HAP-1 (cell line): ENCODE results near the gene STARD3.
A peak's percentile ranks its signal among the peaks of the same experiment; 100 is the strongest.

ENCODE experiments used
- DNase-seq, 2 experiments: peaks; one replicate each; pipeline ENCODE4 v3.0.0-alpha.2; 2016 to 2020; ENCODE audit warnings: low spot score in 2 of 2
- H3K27me3 ChIP-seq: fragments of 250-450 bp; sonication (Bioruptor Pico); 2 replicates; pipeline ENCODE4 v1.5.1; 2020; ENCODE audit warnings: low read depth, mild to moderate bottlenecking, moderate library complexity
- H3K36me3 ChIP-seq: fragments of 250-450 bp; sonication (Bioruptor Pico); replicated peaks from 2 replicates; pipeline ENCODE4 v1.5.1; 2020; ENCODE audit warnings: mild to moderate bottlenecking
- H3K4me1 ChIP-seq: fragments of 250-450 bp; sonication (Bioruptor Pico); 2 replicates; pipeline ENCODE4 v1.5.1; 2020; ENCODE audit warnings: mild to moderate bottlenecking
- H3K4me3 ChIP-seq: fragments of 250-450 bp; sonication (Bioruptor Pico); 2 replicates; pipeline ENCODE4 v1.5.1; 2020; ENCODE audit warnings: mild to moderate bottlenecking, moderate library complexity
- H3K9me3 ChIP-seq: fragments of 250-450 bp; sonication (Bioruptor Pico); 2 replicates; pipeline ENCODE4 v1.5.1; 2020; ENCODE audit warnings: mild to moderate bottlenecking, moderate library complexity
- in situ Hi-C: fragments of 300-500 bp; cut with MboI; formaldehyde crosslinking; loops from 3 replicates; pipeline ENCODE4 v1.14.3; 2020; ENCODE audit warnings: low sequenced_read_pairs, inconsistent platforms, mixed read lengths

Gene STARD3

GRCh38 chr17:39677542-39678339, 40.8 kb downstream of the STARD3 start:
- Histone ChIP-seq H3K4me1 (no peaks in the 10 kb centered on the region), H3K4me3 (no peak overlapping the region), H3K9me3 (no peaks in the 10 kb centered on the region), H3K27me3 (no peaks in the 10 kb centered on the region), H3K36me3 (no peaks in the 10 kb centered on the region)
- in situ Hi-C loops = no loop called here
- no peak for DNase-seq

- H3K9me3 ChIP-seq = no peaks in the 10 kb centered on the region
- in situ Hi-C loops = no loop called here
- DNase-seq = no peak
These were observed 41.6 kb downstream of the STARD3 start for GRCh38 chr17:39678340-39679116.

GRCh38 chr17:39679521-39680192, 42.7 kb downstream of the STARD3 start:
- no peak for DNase-seq
- no peaks in the 10 kb centered on the region for H3K4me1 ChIP-seq
- no peak overlapping the region for H3K4me3 ChIP-seq
- no peaks in the 10 kb centered on the region for H3K36me3 ChIP-seq
- in situ Hi-C loops = no loop called here
- H3K27me3 ChIP-seq = no peaks in the 10 kb centered on the region
- H3K9me3 ChIP-seq = no peaks in the 10 kb centered on the region

More at GRCh38 chr17:39678340-39679116, 41.6 kb downstream of the STARD3 start:
- Histone ChIP-seq H3K4me1 (no peaks in the 10 kb centered on the region), H3K4me3 (no peak overlapping the region), H3K27me3 (no peaks in the 10 kb centered on the region), H3K36me3 (no peaks in the 10 kb centered on the region)

- DNase-seq = no peak
- in situ Hi-C loops = no loop called here
- no peaks in the 10 kb centered on the region for H3K36me3 ChIP-seq
These were observed 46.5 kb downstream of the STARD3 start for GRCh38 chr17:39683295-39683939.

GRCh38 chr17:39684369-39685192, 47.6 kb downstream of the STARD3 start:
- no peak for DNase-seq
- Histone ChIP-seq H3K9me3 (no peaks in the 10 kb centered on the region), H3K4me3 (no peak overlapping the region), H3K27me3 (no peaks in the 10 kb centered on the region), H3K36me3 (no peaks in the 10 kb centered on the region), H3K4me1 (peaks cover 6% of the 10 kb centered on the region)
- in situ Hi-C loops = no loop called here

More at GRCh38 chr17:39683295-39683939, 46.5 kb downstream of the STARD3 start:
- peaks cover 6% of the 10 kb centered on the region for H3K4me1 ChIP-seq
- H3K9me3 ChIP-seq = no peaks in the 10 kb centered on the region
- no peaks in the 10 kb centered on the region for H3K27me3 ChIP-seq
- no peak overlapping the region for H3K4me3 ChIP-seq

GRCh38 chr17:39687101-39687545, 50.2 kb downstream of the STARD3 start:
- DNase-seq = no peak
- in situ Hi-C loops = no loop called here
- no peaks in the 10 kb centered on the region for H3K36me3 ChIP-seq
- peak overlapping the region; percentile 57 for H3K4me3 ChIP-seq
- H3K9me3 ChIP-seq = no peaks in the 10 kb centered on the region
- H3K4me1 ChIP-seq = peaks cover 6% of the 10 kb centered on the region
- H3K27me3 ChIP-seq = no peaks in the 10 kb centered on the region

- in situ Hi-C loops = no loop called here
- Histone ChIP-seq H3K27me3 (no peaks in the 10 kb centered on the region), H3K36me3 (no peaks in the 10 kb centered on the region), H3K9me3 (no peaks in the 10 kb centered on the region), H3K4me1 (peaks cover 6% of the 10 kb centered on the region), H3K4me3 (peak within 1 kb of the TSS; percentile 57)
- peak; percentile 86 to 94 for DNase-seq
These were observed 50.9 kb downstream of the STARD3 start, which contains the start of gene PGAP3 for GRCh38 chr17:39687546-39688474. TSS of gene PGAP3 (minus strand) at chr17:39688057. CDS start at chr17:39688014, 43 bp downstream.

GRCh38 chr17:39688475-39688835, 51.5 kb downstream of the STARD3 start:
- no peak for DNase-seq
- H3K36me3 ChIP-seq = no peaks in the 10 kb centered on the region
- H3K9me3 ChIP-seq = no peaks in the 10 kb centered on the region
- H3K4me1 ChIP-seq = peaks cover 6% of the 10 kb centered on the region
- H3K27me3 ChIP-seq = no peaks in the 10 kb centered on the region
- in situ Hi-C loops = no loop called here
- H3K4me3 ChIP-seq = peak overlapping the region; percentile 57

- in situ Hi-C loops = no loop called here
- no peaks in the 10 kb centered on the region for H3K36me3 ChIP-seq
- H3K27me3 ChIP-seq = no peaks in the 10 kb centered on the region
- no peaks in the 10 kb centered on the region for H3K9me3 ChIP-seq
- H3K4me1 ChIP-seq = peaks cover 6% of the 10 kb centered on the region
- DNase-seq = no peak
- no peak overlapping the region; the same call in 1 of the 2 replicates for H3K4me3 ChIP-seq
These were observed 52.0 kb downstream of the STARD3 start for GRCh38 chr17:39688945-39689344.

GRCh38 chr17:39694593-39694992, 57.6 kb downstream of the STARD3 start:
- in situ Hi-C loops = no loop called here
- Histone ChIP-seq H3K4me1 (no peaks in the 10 kb centered on the region), H3K27me3 (no peaks in the 10 kb centered on the region), H3K9me3 (no peaks in the 10 kb centered on the region), H3K36me3 (no peaks in the 10 kb centered on the region), H3K4me3 (no peak overlapping the region)
- DNase-seq = no peak

- Histone ChIP-seq H3K27me3 (no peaks in the 10 kb centered on the region), H3K36me3 (no peaks in the 10 kb centered on the region), H3K4me1 (no peaks in the 10 kb centered on the region), H3K9me3 (no peaks in the 10 kb centered on the region), H3K4me3 (no peak overlapping the region)
- in situ Hi-C loops = no loop called here
- DNase-seq = no peak
These were observed 58.1 kb downstream of the STARD3 start for GRCh38 chr17:39695089-39695474.

- in situ Hi-C loops = no loop called here
- Histone ChIP-seq H3K9me3 (no peaks in the 10 kb centered on the region), H3K27me3 (no peaks in the 10 kb centered on the region), H3K4me1 (no peaks in the 10 kb centered on the region), H3K36me3 (no peaks in the 10 kb centered on the region), H3K4me3 (no peak overlapping the region)
- DNase-seq = no peak
These were observed 59.8 kb downstream of the STARD3 start for GRCh38 chr17:39696731-39697130.
